LNCAP (cell line): ENCODE measurements around the gene HNRNPLL.

Experiments
- CTCF ChIP-seq: fragments of 450-650 bp; IDR thresholded peaks from 2 replicates; pipeline ENCODE4 v1.5.1; 2017; ENCODE audit warnings: mild to moderate bottlenecking

Gene HNRNPLL

GRCh38 chr2:38526195-38526594 is 76.5 kb downstream of the HNRNPLL start:
- TF ChIP-seq CTCF, result no peak

DNA sequence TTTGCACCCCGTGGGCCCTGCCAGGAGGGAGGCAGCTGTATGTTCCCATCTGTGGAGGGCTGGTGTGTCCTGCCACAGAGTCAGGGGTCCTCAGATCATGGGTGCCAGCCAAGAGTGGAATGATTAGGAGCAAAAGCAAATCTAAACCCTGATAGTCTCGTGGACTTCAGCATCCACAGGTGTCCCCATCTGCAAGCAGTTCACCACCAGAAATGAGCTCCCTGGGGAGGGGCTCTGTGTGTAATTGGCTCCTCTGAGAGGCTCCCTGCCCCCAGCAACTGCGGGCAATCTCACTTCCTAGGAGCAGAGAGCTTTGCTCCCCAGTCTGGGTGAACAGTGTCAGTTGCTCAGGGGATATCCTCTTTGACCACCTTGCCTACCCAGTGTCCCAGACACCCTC is 78.1 kb downstream of the HNRNPLL start:
- no peak for TF ChIP-seq CTCF

GRCh38 chr2:38523728-38524437 is 78.8 kb downstream of the HNRNPLL start:
- TF ChIP-seq CTCF, result no peak; the same call in 1 of the 2 replicates

DNA sequence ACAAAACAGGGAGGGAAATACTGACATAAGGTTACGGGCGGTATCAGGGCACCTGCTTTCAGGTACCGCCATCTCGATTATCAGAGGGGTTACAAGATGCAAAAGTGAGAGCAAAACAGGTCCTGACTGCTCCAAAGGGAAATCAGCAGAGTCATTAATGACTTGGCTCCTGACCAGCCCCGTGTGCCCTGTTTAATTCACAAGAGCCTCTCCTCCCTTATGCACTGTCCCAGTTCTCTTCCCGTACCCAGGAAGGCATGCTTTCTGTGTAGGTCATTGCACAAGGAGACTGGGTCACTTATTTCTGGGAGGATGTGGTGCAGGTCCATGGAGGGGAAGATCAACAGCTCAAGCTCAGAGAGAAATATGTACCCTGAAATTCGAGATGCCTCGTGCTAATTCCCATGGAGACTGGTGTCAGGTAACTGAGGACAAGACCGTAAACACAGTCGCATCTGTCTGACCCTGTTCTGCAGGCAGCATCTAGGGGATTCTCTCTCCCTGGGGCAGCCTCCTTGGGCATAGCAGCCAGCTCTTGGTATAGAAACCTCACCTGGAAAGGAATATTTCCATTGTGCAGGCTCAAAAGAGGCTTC is 79.9 kb downstream of the HNRNPLL start:
- TF ChIP-seq CTCF, result no peak

DNA sequence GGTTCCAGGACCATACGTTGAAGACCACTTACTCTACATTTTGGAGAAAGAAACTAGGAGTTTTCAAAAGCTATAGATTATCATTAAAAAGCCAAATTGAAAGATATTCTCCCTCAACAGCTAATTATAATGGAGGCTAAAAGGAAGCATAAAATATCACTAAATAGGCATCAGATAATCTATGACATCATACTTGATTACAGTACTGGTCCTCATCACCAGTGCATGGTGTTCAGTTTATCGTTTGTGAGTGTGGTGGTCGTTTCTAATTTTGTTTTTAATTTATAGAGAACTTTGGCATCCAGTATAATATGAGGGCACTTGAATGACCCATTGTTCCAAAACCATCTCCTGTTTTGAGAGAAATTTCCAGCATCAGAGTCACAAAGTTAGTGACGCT is 80.9 kb downstream of the HNRNPLL start:
- no peak for TF ChIP-seq CTCF

DNA sequence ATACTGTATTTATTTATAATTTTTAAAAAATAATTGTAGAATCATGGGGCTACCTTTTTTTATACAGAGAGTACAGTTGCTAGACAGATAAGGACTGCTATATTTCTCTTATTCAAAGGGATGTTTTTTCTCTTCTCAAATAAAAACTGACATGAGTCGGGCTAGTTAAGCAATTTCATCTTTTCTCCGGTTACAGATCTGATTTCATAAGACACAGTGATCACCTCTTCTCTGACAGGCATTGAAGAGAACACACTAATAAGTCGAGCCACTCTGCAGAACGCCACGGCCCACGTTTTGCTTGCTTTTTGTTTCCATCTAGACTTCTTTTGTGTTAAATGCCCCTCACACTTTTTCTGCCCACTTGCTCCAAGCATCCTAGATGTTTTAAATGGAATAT is 85.4 kb downstream of the HNRNPLL start:
- TF ChIP-seq CTCF, result no peak

GRCh38 chr2:38516526-38516925 is 86.2 kb downstream of the HNRNPLL start:
- TF ChIP-seq CTCF, result no peak
